ENCODE results near the gene SCAP. TPM values are rescaled to one million over a fixed set of nuclear protein-coding genes. Genes with fewer than 3 reads are reported as not detected.

Gene SCAP
- total RNA-seq, 2 donors from 2014 or later: 103 to 105 TPM

DNA sequence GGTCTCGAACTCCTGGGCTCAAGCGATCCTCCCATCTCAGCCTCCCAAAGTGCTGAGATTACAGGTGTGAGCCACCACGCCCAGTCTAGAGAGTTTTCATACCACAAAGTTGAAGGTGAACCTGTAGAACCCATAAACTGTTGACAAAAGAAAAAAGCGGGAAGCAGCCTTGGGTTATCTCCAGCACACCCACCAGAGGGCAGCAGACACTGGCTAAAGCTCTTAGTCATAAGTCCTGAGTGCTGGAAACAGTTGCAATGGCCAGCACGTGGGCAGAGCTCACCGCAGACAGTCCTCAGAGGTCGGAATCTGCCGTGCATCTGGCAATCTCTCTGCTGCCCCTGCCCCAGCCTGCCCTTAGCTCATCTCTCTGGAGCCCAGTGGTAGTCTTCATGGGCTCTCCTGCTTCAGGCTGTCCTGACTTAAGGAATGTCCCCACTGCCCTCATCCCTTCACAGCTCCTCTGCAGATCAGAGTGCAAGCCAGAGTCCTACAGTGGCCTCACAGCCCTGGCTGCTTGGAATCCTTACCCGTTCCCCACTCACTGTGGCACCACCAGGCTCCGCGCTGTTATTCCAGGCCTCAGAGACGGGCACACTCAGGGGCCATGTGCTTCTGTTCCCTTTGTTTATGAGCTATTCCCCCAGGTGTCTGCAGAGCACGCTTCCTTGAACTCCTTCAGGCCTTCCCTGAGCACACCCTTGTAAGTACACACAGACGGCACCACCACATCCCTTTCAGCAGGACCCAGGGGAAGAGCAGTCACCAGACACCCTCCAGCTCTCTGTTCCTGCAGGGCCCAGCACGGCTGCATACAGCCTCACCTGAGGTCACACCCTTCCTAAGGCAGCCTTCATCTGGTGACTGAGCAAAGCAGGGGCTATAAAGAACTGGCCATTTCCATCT lies 46.6 kb upstream of the SCAP start:
- no peaks in the 10 kb centered on the region for H3K4me1 ChIP-seq (ENCODE audit: control insufficient read depth, insufficient read depth, low read length)
- no peak overlapping the region for H3K27ac Mint-ChIP-seq

DNA sequence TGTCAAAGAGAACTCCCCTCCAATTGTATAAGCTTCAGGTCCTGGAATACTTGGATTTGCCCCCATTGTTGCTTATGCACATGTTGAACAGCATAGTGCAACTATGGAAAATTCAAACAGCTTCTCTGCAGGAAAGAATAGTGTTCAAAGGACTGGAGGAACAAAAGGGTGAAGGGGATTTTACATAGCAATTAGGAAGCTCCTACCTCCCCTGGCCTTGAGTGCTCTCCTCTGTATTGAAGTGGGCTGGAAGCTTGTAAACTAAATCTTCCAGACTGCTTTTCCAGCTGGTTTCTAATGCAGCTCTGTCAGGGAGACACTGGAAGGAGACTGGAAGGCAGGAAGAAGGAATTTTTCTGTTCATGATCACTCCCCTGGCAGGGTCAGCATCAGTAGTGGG lies 45.0 kb upstream of the SCAP start:
- Histone ChIP-seq H3K4me3 (ENCODE audit: low read length) (no peak overlapping the region), H3K27me3 (ENCODE audit: control insufficient read depth, insufficient read depth, low read length, poor library complexity, severe bottlenecking) (no peaks in the 10 kb centered on the region), H3K9me3 (ENCODE audit: control insufficient read depth, low read length) (no peaks in the 10 kb centered on the region), H3K4me1 (ENCODE audit: control insufficient read depth, insufficient read depth, low read length) (no peaks in the 10 kb centered on the region), H3K9ac (ENCODE audit: extremely low read depth, low read length, poor library complexity, severe bottlenecking) (no peak overlapping the region), H3K27ac (ENCODE audit: low read depth, low read length) (peak overlapping the region; percentile 36), H3K36me3 (ENCODE audit: control insufficient read depth, insufficient read depth, low read length) (no peaks in the 10 kb centered on the region)
- no peak for DNase-seq
- Mint-ChIP-seq H3K4me3 (no peak overlapping the region), H3K36me3 (ENCODE audit: low read depth) (no peaks in the 10 kb centered on the region), H3K27ac (no peak overlapping the region), H3K9me3 (no peaks in the 10 kb centered on the region), H3K27me3 (ENCODE audit: insufficient read depth) (peaks cover 14% of the 10 kb centered on the region), H3K4me1 (peaks cover 9% of the 10 kb centered on the region)
- TF ChIP-seq, protein P1, sequence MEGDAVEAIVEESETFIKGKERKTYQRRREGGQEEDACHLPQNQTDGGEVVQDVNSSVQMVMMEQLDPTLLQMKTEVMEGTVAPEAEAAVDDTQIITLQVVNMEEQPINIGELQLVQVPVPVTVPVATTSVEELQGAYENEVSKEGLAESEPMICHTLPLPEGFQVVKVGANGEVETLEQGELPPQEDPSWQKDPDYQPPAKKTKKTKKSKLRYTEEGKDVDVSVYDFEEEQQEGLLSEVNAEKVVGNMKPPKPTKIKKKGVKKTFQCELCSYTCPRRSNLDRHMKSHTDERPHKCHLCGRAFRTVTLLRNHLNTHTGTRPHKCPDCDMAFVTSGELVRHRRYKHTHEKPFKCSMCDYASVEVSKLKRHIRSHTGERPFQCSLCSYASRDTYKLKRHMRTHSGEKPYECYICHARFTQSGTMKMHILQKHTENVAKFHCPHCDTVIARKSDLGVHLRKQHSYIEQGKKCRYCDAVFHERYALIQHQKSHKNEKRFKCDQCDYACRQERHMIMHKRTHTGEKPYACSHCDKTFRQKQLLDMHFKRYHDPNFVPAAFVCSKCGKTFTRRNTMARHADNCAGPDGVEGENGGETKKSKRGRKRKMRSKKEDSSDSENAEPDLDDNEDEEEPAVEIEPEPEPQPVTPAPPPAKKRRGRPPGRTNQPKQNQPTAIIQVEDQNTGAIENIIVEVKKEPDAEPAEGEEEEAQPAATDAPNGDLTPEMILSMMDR (conservative IDR thresholded peaks at IDR 0.05): no peak

More for the DNA sequence above, 46.6 kb upstream of the SCAP start:
- peak; percentile 93 for DNase-seq
- H3K27ac ChIP-seq (ENCODE audit: low read depth, low read length): no peak overlapping the region
- Mint-ChIP-seq H3K36me3 (ENCODE audit: low read depth) (no peaks in the 10 kb centered on the region), H3K4me3 (no peak overlapping the region), H3K27me3 (ENCODE audit: insufficient read depth) (peaks cover 14% of the 10 kb centered on the region), H3K4me1 (peaks cover 9% of the 10 kb centered on the region), H3K9me3 (no peaks in the 10 kb centered on the region)
- no peaks in the 10 kb centered on the region for H3K36me3 ChIP-seq (ENCODE audit: control insufficient read depth, insufficient read depth, low read length)
- H3K27me3 ChIP-seq (ENCODE audit: control insufficient read depth, insufficient read depth, low read length, poor library complexity, severe bottlenecking): no peaks in the 10 kb centered on the region
- TF ChIP-seq, protein P1 (conservative IDR thresholded peaks at IDR 0.05): peak; percentile 97
- H3K9ac ChIP-seq (ENCODE audit: extremely low read depth, low read length, poor library complexity, severe bottlenecking): no peak overlapping the region
- H3K9me3 ChIP-seq (ENCODE audit: control insufficient read depth, low read length): no peaks in the 10 kb centered on the region
- WGBS, 2 experiments (ENCODE audit: insufficient coverage in 1 of 2, insufficient read length in 1 of 2): 49 to 52% methylated on average over 14 to 15 of the region's 15 CpGs
- no peak overlapping the region for H3K4me3 ChIP-seq (ENCODE audit: low read length)

DNA sequence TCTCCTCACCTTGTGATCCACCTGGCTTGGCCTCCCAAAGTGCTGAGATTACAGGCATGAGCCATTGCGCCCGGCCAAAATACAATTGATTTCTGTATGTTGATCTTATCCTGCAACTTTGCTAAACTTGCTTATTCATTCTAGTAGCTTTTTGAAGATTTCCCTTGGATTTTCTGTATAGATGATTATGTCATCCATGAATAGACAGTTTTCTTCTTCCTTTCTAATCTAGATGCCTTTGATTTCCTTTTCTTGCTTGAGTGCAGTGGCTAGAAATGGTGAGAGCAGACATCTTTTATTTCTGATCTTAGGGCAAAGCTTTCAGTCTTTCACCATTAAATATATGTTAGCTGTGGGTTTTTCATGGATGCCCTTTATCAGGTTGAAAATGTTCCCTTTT lies 42.2 kb upstream of the SCAP start:
- H3K9me3 ChIP-seq (ENCODE audit: control insufficient read depth, low read length): no peaks in the 10 kb centered on the region
- Mint-ChIP-seq H3K4me1 (peaks cover 9% of the 10 kb centered on the region), H3K27me3 (ENCODE audit: insufficient read depth) (peaks cover 8% of the 10 kb centered on the region), H3K36me3 (ENCODE audit: low read depth) (no peaks in the 10 kb centered on the region), H3K27ac (no peak overlapping the region), H3K9me3 (no peaks in the 10 kb centered on the region), H3K4me3 (no peak overlapping the region)
- no peaks in the 10 kb centered on the region for H3K4me1 ChIP-seq (ENCODE audit: control insufficient read depth, insufficient read depth, low read length)
- DNase-seq: no peak
- TF ChIP-seq, protein P1 (conservative IDR thresholded peaks at IDR 0.05): no peak
- no peaks in the 10 kb centered on the region for H3K27me3 ChIP-seq (ENCODE audit: control insufficient read depth, insufficient read depth, low read length, poor library complexity, severe bottlenecking)
- H3K9ac ChIP-seq (ENCODE audit: extremely low read depth, low read length, poor library complexity, severe bottlenecking): no peak overlapping the region
- H3K27ac ChIP-seq (ENCODE audit: low read depth, low read length): no peak overlapping the region
- WGBS, 2 experiments (ENCODE audit: insufficient coverage in 1 of 2, insufficient read length in 1 of 2): 91 to 100% methylated on average over 2 of the region's 2 CpGs
- H3K4me3 ChIP-seq (ENCODE audit: low read length): no peak overlapping the region
- H3K36me3 ChIP-seq (ENCODE audit: control insufficient read depth, insufficient read depth, low read length): no peaks in the 10 kb centered on the region

All from endodermal cell (in vitro differentiated cells).